ENCODE results near the gene GTPBP4. TPM values are rescaled to one million over a fixed set of nuclear protein-coding genes. Genes with fewer than 3 reads are reported as not detected.
A peak's percentile ranks its signal among the peaks of the same experiment; 100 is the strongest.

The GTPBP4 gene
- polyA plus RNA-seq, 2 of the 4 experiments (the other 2 are of a cell fraction): 67.8 to 104 TPM

DNA sequence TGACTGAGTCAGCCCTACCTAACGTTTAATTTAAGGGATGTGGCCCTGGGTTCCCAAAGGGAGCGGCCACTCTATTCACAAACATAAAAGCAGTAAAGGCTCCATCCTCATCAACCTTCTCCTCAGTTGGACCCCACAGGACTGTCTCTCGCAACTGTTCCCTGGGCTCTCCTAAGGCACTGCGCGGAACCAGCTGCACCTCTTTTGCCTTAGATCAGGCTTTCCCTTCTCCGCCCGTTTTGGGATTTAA lies 689 bp upstream of the GTPBP4 start:
- Histone ChIP-seq H3K9me3 (no peaks in the 10 kb centered on the region), H3K4me1 (peaks cover 29% of the 10 kb centered on the region), H3K27ac (peak overlapping the region; percentile 93 to 94), H3K4me3 (peak overlapping the region; percentile 89), H3K4me2 (peak overlapping the region; percentile 98)
- TF ChIP-seq, protein P1, sequence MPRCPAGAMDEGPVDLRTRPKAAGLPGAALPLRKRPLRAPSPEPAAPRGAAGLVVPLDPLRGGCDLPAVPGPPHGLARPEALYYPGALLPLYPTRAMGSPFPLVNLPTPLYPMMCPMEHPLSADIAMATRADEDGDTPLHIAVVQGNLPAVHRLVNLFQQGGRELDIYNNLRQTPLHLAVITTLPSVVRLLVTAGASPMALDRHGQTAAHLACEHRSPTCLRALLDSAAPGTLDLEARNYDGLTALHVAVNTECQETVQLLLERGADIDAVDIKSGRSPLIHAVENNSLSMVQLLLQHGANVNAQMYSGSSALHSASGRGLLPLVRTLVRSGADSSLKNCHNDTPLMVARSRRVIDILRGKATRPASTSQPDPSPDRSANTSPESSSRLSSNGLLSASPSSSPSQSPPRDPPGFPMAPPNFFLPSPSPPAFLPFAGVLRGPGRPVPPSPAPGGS (IDR thresholded peaks at IDR 0.05): no peak
- TF ChIP-seq ZFP36 (IDR thresholded peaks at IDR 0.05; ENCODE audit: borderline replicate concordance, partially characterized antibody) (no peak), RFX5 (IDR thresholded peaks at IDR 0.05) (no peak), HOXB5 (CRISPR knock-in tag; IDR thresholded peaks at IDR 0.05) (no peak), TP53 (CRISPR knock-in tag; IDR thresholded peaks at IDR 0.05) (no peak), MYC (IDR thresholded peaks at IDR 0.05; ENCODE audit: borderline replicate concordance, low read length) (no peak), CBX8 (IDR thresholded peaks at IDR 0.05) (no peak), BHLHE40 (IDR thresholded peaks at IDR 0.05; ENCODE audit: low read depth, low read length) (no peak), NPAS2 (CRISPR knock-in tag; IDR thresholded peaks at IDR 0.05; ENCODE audit: borderline replicate concordance) (no peak), POLR2AphosphoS2 (conservative IDR thresholded peaks at IDR 0.05; ENCODE audit: low read length) (no peak), MAFK (IDR thresholded peaks at IDR 0.05; ENCODE audit: partially characterized antibody) (no peak), JUN (IDR thresholded peaks at IDR 0.05) (no peak)
- ATAC-seq (peak in 1 of 2 experiments; percentile 51), DNase-seq (ENCODE audit: low read depth in 1 of 2, low spot score in 1 of 2) (no peak), FAIRE-seq (no peak)
- 3% methylated on average over 7 of the region's 7 CpGs for WGBS (ENCODE audit: missing lambda C conversion rate)
- ChIA-PET POLR2A (interaction anchor here (1.3 to 4.3 kb wide), 4 partner anchors 9 to 61 kb away, joined by 3 to 25 read pairs (median 13); partner anchors contain the start of genes IDI1 and LARP4B), CTCF (interaction anchor here (0.6 to 2.4 kb wide), 5 partner anchors 10 to 193 kb away, joined by 3 to 7 read pairs (median 4); no protein-coding TSS in a partner anchor)

DNA sequence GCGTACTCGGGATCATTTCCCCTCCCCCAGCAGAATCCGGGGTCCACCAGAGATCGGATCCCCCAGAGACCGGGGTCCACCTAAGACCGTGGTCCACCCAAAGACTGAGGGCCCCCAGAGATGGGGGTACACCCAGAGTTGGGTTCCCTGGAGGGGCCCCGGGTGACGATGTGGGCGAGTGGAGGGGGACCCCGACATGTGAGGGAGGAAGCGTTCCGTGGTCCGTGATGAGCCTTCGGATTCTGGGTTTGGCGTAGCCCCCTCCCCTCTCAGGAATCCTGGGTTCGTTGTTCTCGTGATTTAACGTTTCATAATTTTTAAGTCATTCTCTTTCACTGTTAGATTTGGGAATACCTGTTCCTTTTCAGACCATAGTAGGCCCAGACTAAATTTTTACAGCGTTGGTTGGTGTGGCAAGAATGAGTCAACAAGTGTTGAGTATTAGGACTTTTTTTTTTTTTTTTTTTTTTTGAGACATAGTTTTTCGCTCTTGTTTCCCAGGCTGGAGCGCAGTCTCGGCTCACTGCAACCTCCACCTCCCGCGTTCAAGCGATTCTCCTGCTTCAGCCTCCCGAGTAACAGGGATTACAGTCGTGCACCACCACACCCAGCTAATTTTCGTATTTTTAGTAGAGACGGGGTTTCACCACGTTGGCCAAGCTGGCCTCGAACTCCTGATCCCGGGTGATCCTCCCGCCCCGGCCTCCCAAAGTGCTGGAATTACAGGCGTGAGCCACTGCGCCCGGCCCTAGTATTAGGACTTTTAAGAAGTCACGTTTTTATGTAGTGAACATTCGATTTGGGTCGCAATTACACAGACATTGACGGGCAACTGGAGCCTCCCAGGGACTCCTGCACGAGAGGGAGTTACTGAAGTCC lies 672 bp downstream of the GTPBP4 start:
- FAIRE-seq (no peak), ATAC-seq (peak; percentile 25 to 41; a peak in 5 of 6 replicates), DNase-seq (ENCODE audit: low read depth in 1 of 2, low spot score in 1 of 2) (peak in 1 of 2 experiments; percentile 47)
- peak overlapping the region; percentile 93 to 94 for H3K27ac ChIP-seq
- ChIA-PET CTCF (interaction anchor here (0.6 to 2.4 kb wide), 8 partner anchors 9 to 60 kb away, joined by 3 to 7 read pairs (median 4); no protein-coding TSS in a partner anchor), POLR2A (interaction anchor here (0.5 to 4.3 kb wide), 6 partner anchors 10 to 60 kb away, joined by 3 to 25 read pairs (median 4); partner anchors contain the start of genes IDI1 and LARP4B)
- TF ChIP-seq ZC3H11A (IDR thresholded peaks at IDR 0.05): no peak
- TF ChIP-seq NFE2L2 (conservative IDR thresholded peaks at IDR 0.05; ENCODE audit: low read length): no peak
- no peak for TF ChIP-seq KDM1A (IDR thresholded peaks at IDR 0.05; ENCODE audit: low read depth)
- TF ChIP-seq, protein P2, sequence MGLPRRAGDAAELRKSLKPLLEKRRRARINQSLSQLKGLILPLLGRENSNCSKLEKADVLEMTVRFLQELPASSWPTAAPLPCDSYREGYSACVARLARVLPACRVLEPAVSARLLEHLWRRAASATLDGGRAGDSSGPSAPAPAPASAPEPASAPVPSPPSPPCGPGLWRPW (IDR thresholded peaks at IDR 0.05): no peak
- no peak for TF ChIP-seq ZNF302 (CRISPR knock-in tag; IDR thresholded peaks at IDR 0.05)
- TF ChIP-seq EP300 (IDR thresholded peaks at IDR 0.05): no peak
- TF ChIP-seq, protein P3, sequence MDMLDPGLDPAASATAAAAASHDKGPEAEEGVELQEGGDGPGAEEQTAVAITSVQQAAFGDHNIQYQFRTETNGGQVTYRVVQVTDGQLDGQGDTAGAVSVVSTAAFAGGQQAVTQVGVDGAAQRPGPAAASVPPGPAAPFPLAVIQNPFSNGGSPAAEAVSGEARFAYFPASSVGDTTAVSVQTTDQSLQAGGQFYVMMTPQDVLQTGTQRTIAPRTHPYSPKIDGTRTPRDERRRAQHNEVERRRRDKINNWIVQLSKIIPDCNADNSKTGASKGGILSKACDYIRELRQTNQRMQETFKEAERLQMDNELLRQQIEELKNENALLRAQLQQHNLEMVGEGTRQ (IDR thresholded peaks at IDR 0.05): no peak
- TF ChIP-seq NR3C1 (IDR thresholded peaks at IDR 0.05): no peak
- TF ChIP-seq MYC (IDR thresholded peaks at IDR 0.05; ENCODE audit: borderline replicate concordance, low read length): no peak
- peak; percentile 73; the same call in 1 of the 2 replicates for TF ChIP-seq TP53 (CRISPR knock-in tag; IDR thresholded peaks at IDR 0.05)
- no peak for TF ChIP-seq HOXB13 (CRISPR knock-in tag; IDR thresholded peaks at IDR 0.05; ENCODE audit: low read depth)
- TF ChIP-seq NPAS2 (CRISPR knock-in tag; IDR thresholded peaks at IDR 0.05; ENCODE audit: borderline replicate concordance): no peak
- TF ChIP-seq, protein P1 (IDR thresholded peaks at IDR 0.05): 0 out of 3 replicates have a peak, but pooled peaks have one; percentile 1
- no peak for TF ChIP-seq RCOR1 (IDR thresholded peaks at IDR 0.05; ENCODE audit: low read depth, low read length)
- no peak for TF ChIP-seq ZFP36 (IDR thresholded peaks at IDR 0.05; ENCODE audit: borderline replicate concordance, partially characterized antibody)
- no peak for TF ChIP-seq RFX5 (IDR thresholded peaks at IDR 0.05)
- TF ChIP-seq, protein P4, sequence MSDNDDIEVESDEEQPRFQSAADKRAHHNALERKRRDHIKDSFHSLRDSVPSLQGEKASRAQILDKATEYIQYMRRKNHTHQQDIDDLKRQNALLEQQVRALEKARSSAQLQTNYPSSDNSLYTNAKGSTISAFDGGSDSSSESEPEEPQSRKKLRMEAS (IDR thresholded peaks at IDR 0.05): 0 out of 2 replicates have a peak, but pooled peaks have one; percentile 6
- no peak for TF ChIP-seq RARB (CRISPR knock-in tag; IDR thresholded peaks at IDR 0.05)
- no peak for TF ChIP-seq ZSCAN20 (CRISPR knock-in tag; IDR thresholded peaks at IDR 0.05)
- TF ChIP-seq, protein P5, sequence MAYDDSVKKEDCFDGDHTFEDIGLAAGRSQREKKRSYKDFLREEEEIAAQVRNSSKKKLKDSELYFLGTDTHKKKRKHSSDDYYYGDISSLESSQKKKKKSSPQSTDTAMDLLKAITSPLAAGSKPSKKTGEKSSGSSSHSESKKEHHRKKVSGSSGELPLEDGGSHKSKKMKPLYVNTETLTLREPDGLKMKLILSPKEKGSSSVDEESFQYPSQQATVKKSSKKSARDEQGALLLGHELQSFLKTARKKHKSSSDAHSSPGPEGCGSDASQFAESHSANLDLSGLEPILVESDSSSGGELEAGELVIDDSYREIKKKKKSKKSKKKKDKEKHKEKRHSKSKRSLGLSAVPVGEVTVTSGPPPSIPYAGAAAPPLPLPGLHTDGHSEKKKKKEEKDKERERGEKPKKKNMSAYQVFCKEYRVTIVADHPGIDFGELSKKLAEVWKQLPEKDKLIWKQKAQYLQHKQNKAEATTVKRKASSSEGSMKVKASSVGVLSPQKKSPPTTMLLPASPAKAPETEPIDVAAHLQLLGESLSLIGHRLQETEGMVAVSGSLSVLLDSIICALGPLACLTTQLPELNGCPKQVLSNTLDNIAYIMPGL (CRISPR knock-in tag; IDR thresholded peaks at IDR 0.05; ENCODE audit: borderline replicate concordance): 0 out of 2 replicates have a peak, but pooled peaks have one; percentile 16
- TF ChIP-seq JUN (IDR thresholded peaks at IDR 0.05): 0 out of 5 replicates have a peak, but pooled peaks of 1 of the 2 experiments have one; percentile 6
- H3K4me2 ChIP-seq: peak overlapping the region; percentile 90
- H3K4me1 ChIP-seq: peaks cover 29% of the 10 kb centered on the region
- H3K4me3 ChIP-seq: peak overlapping the region; percentile 89
- 8% methylated on average over 30 of the region's 42 CpGs for WGBS (ENCODE audit: missing lambda C conversion rate)
- H3K9me3 ChIP-seq: no peaks in the 10 kb centered on the region
